Activated effector memory CD4-positive, alpha-beta T cell treated with Interleukin-2 at 50 U/mL for 16 hours (primary cell): ENCODE measurements around the gene HLTF.
A peak's percentile ranks its signal among the peaks of the same experiment; 100 is the strongest.
"Not testable (repeated sequence)": the region's sequence is repeated elsewhere in the genome, so short reads cannot be mapped to it uniquely, and the experiment has no call there.

ENCODE experiments used
- DNase-seq: peaks from one replicate; pipeline ENCODE4 v3.0.0-alpha.2; 2020

Gene HLTF

DNA sequence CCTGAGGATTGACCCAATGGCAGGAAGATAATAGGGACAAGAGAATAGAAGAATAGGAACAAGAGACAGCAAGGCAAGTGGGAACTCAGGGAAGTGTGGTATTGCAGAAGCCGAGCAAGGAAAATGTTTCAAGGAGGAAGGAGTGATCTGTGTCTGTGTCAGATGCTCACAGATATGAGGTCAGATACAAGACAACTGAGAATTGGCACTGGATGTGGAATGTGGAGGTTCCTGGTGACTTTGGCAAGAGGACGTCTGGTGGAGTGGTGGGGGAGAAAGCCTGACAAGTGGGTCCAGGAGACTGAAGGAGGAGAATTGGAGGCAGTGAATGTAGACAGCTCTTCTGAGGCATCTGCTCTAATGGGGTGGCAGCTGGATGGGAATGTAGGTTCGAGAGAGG is 70.9 kb downstream of the HLTF start:
- no peak for DNase-seq

DNA sequence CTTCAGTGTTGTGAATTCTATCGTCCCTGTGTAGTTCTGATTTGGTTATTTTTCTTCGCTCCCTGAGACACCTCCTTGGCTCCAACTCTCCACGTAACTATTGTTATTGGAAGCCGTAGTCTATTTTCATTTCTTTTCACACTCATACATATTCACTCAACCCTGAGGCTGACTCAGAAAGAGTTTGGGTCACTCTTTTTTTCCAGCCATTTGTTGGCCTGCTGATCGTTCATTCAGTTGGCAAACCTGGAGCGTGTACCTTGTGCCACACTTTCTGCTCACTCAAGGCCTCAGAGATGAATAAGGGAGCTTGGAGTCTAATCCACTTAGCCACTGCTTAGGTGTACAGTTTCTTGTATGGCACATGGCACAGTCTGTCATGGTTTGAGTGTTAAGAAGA is 72.6 kb downstream of the HLTF start:
- no peak for DNase-seq

DNA sequence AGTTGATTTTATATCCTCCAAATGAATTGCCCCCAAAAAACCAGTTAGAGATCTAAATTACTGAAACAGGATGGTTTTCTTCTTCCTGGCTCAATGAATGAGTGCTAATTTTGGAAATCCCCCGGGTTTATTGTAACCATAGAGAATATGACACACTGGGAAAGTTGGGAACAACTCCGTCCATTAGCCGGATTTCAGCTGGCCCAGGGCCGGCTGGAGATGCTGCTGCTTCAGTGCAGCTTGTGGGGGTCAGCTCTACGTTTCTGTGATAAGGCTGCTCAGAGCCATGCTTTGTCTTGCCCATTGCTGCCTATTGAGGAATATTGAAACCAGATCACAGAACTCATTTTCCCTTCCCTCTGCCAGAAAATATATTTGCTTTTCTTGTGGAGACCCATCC is 74.7 kb downstream of the HLTF start:
- no peak for DNase-seq

DNA sequence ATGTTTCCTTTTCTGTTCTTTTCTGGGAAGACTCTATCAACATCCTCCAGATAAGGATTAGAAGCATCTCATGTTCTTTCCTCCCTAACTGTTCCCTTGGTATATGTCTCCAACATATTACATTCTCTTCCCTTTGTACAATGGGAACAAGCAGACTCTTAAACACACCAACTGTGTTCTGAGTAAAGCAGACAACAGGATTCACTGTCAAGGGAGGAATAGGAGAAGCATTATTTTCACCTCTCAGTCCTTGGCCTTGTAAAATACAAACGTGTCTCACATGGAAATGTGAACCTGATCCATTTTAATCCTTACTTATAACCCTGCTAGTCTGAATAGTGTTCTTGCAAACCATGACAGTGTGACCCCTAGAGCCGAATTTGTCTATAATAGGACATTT is 75.4 kb downstream of the HLTF start:
- no peak for DNase-seq

DNA sequence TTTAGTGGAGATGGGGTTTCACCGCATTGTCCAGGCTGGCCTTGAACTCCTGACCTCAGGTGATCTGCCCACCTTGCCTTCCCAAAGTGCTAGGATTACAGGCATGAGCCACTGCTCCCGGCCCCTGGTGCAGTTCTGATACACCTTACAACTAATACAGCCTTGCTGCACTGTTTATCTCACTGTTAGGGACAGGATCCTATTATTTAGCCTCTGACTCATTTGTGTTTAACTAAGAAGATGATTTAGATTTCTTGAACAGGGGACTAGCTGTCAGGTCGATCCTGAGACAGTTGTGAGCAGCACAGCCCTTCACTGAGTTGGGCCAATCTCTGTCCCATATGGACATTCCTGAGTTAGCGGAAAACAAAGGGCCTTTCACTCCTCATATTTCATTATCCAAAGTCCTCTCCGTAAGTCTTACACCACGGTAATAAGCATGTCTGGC is 75.8 kb downstream of the HLTF start:
- DNase-seq: no peak

DNA sequence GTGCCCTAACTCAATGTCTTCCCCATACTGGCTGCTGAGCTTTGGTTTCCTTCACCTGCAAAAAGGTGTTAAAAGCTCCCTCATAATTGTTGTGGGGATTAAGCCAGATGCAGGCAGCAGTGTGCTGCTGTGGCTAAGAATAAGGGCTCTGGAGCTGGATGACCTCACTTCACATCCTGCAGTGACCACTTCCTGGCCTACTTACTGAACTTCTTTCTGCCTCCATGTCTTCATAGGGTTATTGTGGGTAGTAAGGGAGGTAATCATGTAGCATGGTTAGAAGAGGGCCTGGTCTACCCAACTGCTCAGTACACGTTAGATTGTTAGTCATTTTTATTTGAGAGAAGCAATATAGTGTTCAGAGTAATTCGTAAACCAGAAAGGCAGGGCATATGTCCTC is 76.6 kb downstream of the HLTF start:
- peak; percentile 29 for DNase-seq

DNA sequence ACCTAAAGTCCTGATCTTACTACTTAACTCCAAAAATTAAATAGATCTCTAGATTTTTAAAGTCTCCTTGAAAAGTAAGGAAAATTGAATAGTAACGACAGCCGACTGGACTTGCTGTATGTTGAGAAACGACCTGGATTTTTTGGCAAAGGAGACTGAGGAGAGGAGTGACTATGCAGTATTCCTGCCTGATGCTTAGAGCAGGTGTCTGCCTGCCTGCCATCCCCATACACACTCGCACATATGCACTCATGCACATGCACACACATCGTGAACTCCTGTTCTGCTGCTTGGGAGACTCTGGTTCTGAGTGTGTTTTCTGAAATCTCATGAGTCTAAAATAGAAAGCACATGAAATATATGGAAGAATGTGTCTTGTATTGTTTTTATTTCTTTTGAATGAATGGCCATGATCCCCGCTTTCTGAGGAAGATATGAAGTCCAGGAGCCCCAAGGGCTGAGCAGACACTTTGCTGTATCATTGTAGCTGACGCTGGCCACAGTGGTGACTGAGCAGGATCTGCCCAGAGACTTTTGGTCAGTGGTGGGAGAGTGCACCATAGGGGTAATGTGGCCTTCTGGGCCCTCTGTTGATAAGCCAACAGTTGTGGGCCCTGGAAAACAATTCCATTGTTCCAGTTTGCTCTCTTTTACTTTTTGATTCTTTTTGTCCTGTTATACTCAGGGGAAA is 78.6 kb downstream of the HLTF start:
- DNase-seq: no peak

DNA sequence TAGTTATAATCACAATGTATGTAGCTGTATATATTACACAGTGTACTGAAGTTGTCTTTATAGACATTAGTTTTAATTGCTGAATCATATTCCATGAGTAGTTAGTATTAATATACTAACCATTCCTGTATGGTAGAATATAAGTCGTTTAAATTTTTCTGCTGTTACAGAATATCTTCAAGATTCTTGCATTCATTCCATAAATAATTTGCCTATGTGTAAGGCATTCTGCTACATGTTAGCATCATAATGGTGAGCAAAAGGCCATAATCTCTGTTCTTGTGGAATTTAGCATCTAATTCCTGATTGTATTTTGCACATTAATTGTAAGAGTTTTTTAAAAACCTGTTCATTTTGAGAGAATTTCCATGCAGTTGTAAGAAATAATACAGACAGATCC is 80.9 kb downstream of the HLTF start:
- DNase-seq: no peak

DNA sequence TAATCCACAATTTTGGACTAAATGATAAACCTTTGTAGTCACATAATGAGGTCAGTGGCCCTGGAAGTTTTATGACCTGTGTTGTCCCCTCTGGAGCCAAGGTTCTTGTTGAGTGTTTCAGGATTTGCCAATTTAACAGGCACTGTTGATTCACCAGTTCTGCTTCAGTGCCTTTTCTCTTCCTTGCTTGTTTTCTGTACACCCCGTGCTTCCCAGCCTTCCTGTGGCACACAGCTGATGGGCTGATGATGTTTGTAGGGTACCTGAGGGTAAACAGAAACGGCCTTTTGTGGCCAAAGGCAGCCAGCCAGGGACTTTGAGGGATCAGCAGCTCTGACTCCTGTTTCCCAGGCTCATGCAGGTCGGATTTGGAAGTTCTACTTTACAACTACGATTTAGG is 81.7 kb downstream of the HLTF start:
- DNase-seq: no peak

DNA sequence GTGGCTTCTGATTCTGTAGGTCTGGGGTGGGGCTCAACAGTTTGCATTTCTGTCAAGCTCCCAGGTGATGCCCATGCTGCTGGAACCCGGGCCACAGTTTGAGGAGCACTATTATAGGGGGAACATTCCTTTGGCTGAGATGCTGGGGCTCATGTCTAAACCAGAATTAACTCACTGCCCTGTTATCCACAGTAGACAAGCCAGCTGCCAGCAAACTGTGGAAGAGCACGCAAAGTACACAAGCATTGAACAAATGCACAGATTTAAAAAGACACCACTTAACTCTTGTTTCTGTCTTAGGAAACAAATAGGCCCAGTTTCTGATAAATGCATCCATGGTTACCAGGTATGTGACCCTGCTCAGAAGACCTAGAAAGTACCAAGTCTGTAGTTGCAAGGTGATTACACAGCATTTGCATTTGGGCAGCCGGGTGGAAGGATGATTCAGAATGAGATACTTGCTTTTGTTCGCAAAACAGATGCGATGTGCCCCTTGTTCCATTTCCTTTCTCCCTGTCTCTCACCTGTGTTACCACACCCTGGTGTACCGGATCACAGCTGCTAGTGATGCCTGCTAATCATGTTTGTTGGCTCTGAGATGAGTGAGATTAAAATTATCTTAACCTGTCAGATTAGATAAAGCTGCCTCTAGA is 82.6 kb downstream of the HLTF start:
- no peak for DNase-seq

DNA sequence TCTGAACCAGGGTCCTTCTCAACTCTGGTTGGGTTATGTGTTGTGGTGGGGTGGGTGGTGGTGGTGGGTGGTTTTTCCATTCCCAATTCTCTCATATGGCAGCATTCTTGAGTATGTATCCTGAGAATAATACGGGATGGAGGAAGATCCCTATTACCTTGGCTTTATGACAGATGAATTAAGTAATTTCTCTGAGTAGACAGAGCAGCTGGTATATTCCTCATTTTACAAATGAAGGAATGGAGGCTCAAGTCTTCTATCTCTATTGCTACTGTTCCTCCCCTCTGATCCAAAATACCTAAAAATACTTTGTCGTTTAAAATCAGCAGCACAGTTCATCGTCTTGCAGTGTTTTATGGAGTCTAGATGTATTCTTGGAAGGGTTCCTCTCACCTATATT is 84.6 kb downstream of the HLTF start:
- DNase-seq: no peak

DNA sequence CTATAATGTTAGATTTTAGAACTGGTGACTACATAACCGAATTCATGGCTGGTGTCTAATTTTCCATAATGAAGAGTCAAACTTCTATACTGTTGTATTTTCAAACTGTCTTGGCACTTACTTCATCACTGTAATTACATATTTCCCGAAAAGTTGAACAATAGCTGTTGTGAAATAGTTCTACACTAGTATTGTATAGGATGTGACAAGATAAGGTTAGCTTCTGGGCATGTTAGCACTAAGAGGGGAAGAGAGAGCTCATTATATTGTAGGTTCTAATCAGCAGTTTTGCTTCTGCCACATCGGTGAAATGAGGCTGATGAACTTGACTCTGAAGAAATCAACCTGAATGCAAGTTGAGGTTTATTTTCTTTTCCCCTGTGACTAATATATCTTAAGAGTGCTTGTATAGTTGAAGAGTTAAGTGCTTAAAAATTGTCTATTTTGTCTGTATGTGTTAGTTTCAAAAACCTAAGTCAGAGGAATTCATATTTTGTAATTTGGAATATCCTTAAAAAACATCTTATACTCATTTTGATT is 86.1 kb downstream of the HLTF start:
- no peak for DNase-seq

DNA sequence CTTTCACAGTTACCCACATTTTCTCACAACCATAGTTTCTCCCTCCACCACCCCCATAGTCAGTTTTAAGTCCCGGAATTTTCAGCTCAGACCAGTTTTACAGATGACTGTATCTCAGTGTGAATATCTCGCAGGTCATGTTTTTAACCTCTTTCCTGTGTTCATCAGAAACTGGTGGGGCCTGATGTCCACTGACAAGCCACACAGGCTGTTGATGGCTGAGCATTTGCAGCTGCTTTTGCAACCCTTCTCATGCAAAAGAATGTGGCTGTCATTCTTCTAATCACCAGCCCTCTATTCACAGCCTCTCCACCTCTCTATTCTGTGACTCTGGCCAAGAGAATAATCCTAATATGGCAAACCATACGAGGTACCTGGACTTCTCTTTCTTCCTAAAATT is 86.5 kb downstream of the HLTF start:
- no peak for DNase-seq

DNA sequence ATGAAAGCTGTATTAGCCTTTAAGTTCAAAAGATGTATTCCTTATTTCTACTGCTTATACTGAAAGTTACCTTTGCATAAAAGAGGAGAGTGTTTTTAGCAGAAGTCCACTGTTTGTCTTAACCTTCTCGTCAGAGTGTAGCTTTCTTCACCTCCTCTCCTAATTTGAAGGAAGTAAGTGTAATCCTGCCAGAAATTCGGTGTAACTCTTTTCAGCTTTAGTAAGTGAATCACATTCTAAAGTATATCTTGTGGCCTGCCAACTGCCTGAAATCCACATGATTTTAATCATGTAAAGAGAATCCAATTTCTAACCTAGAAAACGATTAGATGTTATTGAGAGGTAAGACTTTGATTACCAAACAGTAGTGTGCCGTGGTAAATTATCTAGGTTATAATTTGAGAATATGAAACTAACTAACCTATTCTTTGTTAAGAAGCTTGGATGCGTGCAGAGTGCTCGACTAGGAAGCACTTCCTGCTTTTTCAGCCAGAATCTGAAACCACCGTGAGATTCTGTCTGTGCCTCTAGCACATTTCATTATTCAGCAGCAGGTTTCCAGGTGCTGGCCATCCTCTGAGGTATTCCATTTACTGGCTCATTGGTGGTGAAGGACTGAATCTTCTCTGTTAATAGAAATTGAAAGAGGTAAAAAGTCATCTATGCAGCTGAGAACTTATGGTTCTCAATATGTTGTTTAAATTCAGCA is 87.5 kb downstream of the HLTF start:
- no peak for DNase-seq

DNA sequence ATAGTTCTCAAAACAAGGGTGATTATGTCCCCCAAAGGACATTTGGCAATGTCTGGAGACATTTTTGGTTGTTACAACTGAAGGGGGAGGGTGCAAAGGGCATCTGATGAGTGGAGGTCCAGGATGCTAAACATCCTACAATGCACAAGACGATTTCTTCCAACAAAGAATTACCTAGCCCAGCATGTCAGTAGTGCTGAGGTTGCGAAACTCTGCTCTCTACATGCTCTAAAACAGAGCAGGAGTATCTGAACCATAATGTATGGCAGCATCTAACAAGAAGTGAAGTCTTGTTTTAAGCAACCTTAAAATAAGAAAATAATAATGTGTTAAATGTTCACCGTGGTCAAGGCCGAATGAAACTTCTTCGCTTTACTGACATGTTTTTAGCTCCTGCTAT is 88.0 kb downstream of the HLTF start:
- no peak for DNase-seq

DNA sequence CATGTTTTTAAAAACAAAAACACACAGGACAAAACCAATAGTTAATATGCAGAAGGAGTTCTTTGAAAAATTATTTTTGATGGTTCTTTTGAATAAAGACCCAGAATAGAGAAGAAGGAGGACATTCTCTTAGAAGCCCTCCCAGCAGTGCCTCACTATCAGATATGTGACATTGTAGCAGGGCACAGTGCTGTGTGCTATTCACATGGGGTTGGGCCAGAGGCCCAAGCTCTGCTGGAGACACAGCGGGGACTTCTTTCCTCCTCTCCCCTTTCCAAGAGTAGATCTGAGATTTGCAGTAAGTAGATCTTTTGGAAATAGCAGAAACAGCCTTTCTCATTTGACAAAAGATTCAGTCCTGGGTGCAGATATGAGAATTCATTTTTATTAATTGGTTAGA is 88.7 kb downstream of the HLTF start:
- no peak for DNase-seq

DNA sequence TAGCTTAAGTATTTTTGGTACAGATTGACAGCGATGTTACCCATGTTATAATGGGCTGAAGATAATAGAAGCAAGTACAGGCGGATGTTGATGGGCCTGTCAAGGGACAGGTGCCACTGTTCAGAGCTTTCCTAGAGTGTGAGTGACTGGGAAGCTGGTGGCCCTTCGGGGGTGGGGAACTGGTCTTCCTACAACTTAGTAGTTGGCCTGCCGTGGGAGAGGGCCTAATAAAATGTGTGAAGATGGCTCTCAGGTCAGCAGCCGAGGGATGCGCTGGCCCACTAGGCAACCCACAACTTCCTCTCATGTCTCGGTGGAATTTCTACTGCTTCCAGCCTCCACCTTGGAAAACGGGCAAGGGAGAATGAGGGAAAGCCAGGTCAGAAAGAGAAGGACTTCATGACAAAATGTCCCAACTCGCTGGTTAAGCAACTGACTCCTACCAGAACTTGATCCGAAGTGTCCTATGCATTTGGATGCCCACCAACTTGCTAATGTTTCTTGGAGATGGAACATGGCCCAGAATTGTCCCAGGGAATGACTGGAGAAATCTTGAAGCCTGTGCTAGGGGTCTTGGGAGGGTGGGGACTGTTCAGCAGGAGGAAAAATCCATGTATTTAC is 93.6 kb downstream of the HLTF start:
- DNase-seq: no peak

DNA sequence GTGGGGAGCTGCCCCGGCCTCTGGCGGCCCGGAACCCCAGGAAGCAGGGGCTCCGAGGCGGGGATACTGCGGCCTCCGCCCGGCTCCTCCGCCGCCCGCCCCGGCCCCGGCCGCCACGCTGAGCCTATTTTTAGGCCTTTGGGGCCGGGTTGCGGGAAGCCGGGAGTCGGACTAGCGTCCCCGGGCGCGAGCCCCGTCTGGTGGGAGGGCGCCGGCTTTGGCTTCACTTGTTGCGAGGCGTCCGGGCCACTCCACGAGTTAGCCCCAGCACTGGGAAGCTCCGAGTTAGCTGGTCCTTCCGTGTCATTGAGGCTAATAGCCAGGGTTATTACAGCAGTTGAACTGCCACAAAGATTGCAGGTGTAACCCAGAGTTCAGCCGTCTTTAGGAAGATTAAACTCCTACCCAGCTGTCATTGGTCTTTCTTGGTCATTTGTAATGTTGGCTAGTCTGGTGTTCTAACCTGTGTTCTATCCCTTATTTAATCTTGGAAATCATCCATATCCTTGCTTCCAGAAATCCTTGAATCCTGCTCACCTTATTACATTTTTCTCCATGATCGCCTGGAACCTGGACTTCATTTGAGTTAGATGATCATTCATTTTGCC is 94.2 kb downstream of the HLTF start:
- peak; percentile 32 for DNase-seq

DNA sequence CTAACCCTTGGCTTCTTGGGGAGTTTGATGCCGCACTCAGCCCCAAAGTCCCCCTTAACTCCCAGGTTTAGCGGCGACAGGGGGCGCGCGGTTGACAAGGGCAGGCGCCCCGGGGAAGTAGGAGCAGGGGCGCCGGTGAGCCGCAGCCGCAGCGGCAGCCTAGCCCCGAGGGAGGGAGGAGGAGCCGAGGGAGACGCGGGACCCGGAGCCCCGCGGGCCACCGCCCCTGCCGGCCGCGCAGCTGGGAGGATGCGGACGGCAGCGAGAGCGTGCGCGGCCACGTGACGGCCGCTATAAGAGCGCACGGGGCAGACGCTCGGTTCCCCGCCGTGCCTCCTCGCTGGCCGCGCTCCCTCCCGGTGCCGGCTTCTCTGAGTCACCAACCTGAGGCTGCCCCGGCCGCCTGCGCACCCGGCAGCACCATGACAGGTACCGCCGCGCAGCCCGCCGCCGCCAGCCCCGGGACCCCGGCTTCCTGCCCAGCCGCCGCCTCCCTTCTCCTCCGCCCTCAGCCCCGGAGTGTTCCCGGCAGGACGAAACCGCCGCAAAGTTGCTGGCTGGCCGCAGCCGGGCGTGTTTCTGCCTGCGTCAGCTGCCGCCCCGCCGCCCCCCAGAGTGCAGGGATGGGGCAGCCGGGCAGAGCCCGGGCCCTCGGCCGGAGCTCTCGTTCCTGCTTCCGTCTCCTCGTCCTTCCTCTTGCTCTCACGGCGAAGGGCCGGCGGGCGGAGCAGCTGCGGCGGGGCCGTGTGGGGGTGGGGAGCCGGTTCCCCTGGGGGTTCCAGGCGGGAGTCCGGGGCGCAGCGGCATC is 94.9 kb downstream of the HLTF start, which contains the start of gene GYG1:
GYG1 (plus strand) TSS at position 322 of the 808 bp plus-strand sequence; CDS start at position 423, 101 bp downstream.
- peak; percentile 74 for DNase-seq

DNA sequence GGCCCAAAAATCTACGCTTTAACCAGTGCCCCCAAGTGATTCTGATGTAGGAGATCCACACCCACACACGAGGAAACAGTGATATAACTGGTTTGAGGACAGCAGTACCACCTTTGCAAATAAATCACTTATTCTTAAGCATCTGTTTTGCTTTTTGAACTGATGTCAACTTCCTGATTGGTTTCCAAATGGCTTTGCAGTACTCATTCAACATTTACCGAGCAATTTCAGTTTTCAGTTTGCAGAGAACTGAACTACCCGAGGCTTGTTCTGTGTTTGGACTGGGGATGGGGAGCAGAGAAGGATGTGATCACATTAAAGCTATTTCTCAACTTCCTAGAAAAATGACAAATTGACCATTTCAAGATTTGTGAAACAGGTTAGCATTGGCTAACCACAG is 96.1 kb downstream of the HLTF start:
- no peak for DNase-seq

DNA sequence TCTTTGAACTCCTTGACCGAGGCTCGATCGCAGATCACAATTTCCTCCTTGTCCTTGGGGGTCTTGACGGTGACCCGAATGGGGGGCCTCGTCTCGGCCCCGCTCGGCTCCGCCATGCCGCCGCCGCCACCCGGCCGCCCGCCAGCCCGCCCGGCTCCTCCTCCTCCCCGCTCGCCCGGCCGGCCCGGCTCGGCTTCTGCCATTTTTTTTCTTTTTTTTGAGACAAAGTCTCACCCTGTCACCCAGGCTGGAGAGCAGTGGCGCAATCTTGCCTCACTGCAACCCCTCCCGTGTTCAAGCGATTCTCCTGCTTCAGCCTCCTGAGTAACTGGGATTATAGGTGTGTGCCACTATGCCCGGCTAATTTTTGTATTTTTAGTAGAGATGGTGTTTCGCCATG is 98.8 kb downstream of the HLTF start:
- DNase-seq: not testable (repeated sequence)

DNA sequence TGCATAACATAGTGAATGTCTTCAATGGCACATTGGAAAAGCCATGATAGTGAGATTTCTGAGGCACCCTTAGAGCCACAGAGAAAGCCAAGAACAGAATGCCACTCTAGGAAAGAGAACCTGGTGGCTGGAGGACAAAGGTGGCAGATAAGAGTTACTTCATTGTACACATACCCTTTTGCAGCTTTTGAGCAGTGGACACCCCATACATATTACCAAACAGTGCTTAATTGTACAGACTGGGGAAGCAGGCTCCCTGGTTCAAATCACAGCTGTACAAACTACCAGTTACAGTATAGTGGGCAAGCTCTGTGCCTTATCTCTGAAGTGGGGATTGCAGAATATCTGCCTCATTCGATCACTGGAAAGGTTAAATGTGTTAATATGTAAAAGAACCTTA is 105.1 kb downstream of the HLTF start:
- no peak for DNase-seq
